HL-60 (cell line): ENCODE measurements around the gene UFSP1.
"Not testable (repeated sequence)": the region's sequence is repeated elsewhere in the genome, so short reads cannot be mapped to it uniquely, and the experiment has no call there.

Experiments used
- DNase-seq, 2 experiments: peaks; one replicate each; pipeline ENCODE4 v3.0.0-alpha.2; 2010 to 2020; ENCODE audit warnings: low read depth in 1 of 2, low spot score in 1 of 2
- H3K27ac ChIP-seq: fragments of 250-450 bp; sonication (Bioruptor Pico); replicated peaks from 2 replicates; pipeline ENCODE4 v1.5.1; 2020; ENCODE audit warnings: mild to moderate bottlenecking, moderate library complexity
- H3K27me3 ChIP-seq: fragments of 250-450 bp; sonication (Bioruptor Pico); 2 replicates; pipeline ENCODE4 v1.5.1; 2021; ENCODE audit warnings: mild to moderate bottlenecking, moderate library complexity; ENCODE audit not compliant: insufficient read depth, poor library complexity, severe bottlenecking
- H3K4me3 ChIP-seq: replicated peaks from 2 replicates; pipeline ENCODE4 v1.5.1; 2011; ENCODE audit warnings: mild to moderate bottlenecking, control low read depth, low read length; ENCODE audit not compliant: insufficient read depth
- GABPA ChIP-seq: IDR thresholded peaks from 2 replicates; pipeline ENCODE4 v1.6.1; 2012; ENCODE audit warnings: low read depth
- POLR2AphosphoS5 ChIP-seq: IDR thresholded peaks from 2 replicates; pipeline ENCODE4 v1.6.1; 2012; ENCODE audit warnings: low read depth
- SPI1 ChIP-seq: IDR thresholded peaks from 2 replicates; pipeline ENCODE4 v1.6.1; 2012; ENCODE audit warnings: low read depth, mild to moderate bottlenecking, borderline replicate concordance
- TF ChIP-seq, protein P1 (sequence below): IDR thresholded peaks from one replicate; pipeline ENCODE4 v1.5.1; 2011; ENCODE audit warnings: low read length, control low read depth, inconsistent platforms; ENCODE audit not compliant: insufficient read depth
- TF ChIP-seq, protein P2 (sequence below): IDR thresholded peaks from 2 replicates; pipeline ENCODE4 v1.6.1; 2012; ENCODE audit warnings: low read depth; ENCODE audit not compliant: insufficient replicate concordance

The UFSP1 gene

DNA sequence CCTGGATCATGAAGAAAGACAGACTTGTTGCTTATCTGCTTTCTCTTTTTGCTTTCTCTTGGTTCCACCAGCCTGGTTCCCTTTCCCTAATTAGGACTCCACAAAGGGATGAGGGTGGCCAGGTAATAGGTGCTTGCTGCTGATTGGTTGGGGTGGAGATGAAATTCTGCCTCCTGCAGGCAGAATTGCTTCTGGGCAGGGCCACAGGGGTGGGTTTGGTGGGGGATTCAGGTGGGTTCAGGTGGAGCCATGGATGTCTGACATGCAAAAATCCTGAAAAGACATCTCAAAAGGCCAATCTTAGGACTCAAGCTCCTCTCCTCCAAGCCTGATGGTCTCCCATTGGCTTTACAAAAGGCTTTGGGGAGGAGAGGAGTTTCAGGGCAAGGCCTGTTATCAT lies 31.5 kb upstream of the UFSP1 start:
- H3K4me3 ChIP-seq = no peak overlapping the region
- H3K27ac ChIP-seq = no peak overlapping the region
- TF ChIP-seq, protein P1, sequence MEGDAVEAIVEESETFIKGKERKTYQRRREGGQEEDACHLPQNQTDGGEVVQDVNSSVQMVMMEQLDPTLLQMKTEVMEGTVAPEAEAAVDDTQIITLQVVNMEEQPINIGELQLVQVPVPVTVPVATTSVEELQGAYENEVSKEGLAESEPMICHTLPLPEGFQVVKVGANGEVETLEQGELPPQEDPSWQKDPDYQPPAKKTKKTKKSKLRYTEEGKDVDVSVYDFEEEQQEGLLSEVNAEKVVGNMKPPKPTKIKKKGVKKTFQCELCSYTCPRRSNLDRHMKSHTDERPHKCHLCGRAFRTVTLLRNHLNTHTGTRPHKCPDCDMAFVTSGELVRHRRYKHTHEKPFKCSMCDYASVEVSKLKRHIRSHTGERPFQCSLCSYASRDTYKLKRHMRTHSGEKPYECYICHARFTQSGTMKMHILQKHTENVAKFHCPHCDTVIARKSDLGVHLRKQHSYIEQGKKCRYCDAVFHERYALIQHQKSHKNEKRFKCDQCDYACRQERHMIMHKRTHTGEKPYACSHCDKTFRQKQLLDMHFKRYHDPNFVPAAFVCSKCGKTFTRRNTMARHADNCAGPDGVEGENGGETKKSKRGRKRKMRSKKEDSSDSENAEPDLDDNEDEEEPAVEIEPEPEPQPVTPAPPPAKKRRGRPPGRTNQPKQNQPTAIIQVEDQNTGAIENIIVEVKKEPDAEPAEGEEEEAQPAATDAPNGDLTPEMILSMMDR = no peak
- TF ChIP-seq SPI1 (no peak), GABPA (no peak), POLR2AphosphoS5 (no peak)
- TF ChIP-seq, protein P2, sequence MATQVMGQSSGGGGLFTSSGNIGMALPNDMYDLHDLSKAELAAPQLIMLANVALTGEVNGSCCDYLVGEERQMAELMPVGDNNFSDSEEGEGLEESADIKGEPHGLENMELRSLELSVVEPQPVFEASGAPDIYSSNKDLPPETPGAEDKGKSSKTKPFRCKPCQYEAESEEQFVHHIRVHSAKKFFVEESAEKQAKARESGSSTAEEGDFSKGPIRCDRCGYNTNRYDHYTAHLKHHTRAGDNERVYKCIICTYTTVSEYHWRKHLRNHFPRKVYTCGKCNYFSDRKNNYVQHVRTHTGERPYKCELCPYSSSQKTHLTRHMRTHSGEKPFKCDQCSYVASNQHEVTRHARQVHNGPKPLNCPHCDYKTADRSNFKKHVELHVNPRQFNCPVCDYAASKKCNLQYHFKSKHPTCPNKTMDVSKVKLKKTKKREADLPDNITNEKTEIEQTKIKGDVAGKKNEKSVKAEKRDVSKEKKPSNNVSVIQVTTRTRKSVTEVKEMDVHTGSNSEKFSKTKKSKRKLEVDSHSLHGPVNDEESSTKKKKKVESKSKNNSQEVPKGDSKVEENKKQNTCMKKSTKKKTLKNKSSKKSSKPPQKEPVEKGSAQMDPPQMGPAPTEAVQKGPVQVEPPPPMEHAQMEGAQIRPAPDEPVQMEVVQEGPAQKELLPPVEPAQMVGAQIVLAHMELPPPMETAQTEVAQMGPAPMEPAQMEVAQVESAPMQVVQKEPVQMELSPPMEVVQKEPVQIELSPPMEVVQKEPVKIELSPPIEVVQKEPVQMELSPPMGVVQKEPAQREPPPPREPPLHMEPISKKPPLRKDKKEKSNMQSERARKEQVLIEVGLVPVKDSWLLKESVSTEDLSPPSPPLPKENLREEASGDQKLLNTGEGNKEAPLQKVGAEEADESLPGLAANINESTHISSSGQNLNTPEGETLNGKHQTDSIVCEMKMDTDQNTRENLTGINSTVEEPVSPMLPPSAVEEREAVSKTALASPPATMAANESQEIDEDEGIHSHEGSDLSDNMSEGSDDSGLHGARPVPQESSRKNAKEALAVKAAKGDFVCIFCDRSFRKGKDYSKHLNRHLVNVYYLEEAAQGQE = no peak
- no peaks in the 10 kb centered on the region for H3K27me3 ChIP-seq
- DNase-seq = no peak

DNA sequence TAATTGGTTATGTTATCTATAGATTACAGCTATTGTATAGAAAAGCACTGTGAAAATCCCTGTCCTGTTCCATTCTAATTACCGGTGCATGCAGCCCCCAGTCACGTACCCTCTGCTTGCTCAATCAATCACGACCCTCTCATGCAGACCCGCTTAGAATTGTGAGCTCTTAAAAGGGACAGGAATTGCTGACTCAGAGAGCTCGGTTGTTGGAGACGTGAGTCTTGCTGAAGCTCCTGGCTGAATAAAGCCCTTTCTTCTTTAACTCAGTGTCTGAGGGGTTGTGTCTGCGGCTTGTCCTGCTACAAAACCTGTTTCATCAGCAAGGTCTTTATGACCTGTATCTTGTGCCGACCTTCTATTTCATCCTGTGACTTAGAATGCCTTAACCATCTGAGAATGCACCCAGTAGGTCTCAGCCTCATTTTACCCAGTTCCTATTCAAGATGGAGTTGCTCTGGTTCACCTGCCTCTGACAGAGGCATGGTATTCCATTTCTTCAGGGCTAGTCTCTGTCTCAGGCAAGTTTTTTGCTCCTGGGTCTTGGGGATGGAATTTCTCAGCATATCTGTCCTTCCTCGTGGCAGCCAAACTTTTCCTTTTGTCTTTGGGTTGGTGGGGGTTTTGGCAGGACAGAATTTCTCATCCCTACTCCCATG lies 30.4 kb upstream of the UFSP1 start:
- DNase-seq, H3K27ac ChIP-seq, H3K27me3 ChIP-seq, H3K4me3 ChIP-seq: not testable (repeated sequence)

DNA sequence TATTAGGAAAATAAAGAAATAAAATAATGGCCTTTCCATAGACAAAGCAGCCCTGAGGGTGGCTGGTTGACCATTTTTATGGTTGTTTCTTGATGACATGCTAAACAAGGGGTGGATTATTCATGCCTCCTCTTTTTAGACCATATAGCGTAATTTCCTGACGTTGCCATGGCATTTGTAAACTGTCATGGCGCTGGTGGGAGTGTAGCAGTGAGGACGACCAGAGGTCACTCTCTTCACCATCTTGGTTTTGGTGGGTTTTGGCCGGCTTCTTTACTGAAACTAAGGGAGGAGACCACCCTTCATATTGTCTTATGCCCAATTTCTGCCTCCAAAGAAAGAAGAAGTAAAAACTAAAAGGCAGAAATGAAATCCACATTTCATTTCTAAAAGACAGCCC lies 29.8 kb upstream of the UFSP1 start:
- H3K27me3 ChIP-seq, DNase-seq, H3K4me3 ChIP-seq, H3K27ac ChIP-seq: not testable (repeated sequence)

DNA sequence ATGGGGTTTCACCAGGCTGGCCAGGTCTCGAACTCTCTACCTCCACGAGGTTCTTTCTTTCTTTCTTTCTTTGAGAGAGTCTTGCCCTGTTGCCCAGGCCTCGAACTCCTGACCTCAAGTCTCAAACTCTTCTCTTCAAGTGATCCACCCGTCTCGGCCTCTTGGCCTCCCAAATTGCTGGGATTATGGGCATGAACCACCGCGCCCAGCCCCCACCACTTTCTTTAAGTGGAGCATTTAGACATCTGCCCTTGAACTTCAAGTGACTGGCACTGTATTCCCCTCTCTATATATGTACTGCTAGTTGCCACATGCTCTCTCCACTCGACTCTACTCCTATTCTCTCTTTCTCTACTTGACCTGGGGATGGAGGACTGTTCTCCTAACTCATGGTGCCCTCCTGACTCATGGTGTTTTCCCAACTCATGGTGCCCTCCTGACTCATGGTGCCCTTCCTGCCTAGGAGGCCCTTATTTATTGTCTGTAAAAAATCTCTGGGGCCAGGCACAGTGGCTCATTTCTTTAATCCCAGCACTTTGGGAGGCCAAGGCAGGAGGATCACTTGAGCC lies 25.4 kb upstream of the UFSP1 start:
- TF ChIP-seq, protein P2 = no peak
- TF ChIP-seq SPI1 = no peak
- TF ChIP-seq GABPA = no peak
- TF ChIP-seq POLR2AphosphoS5 = no peak
- TF ChIP-seq, protein P1 = no peak
- no peak overlapping the region for H3K4me3 ChIP-seq
- no peaks in the 10 kb centered on the region for H3K27me3 ChIP-seq
- no peak for DNase-seq
- H3K27ac ChIP-seq = no peak overlapping the region
